ENCODE results near the gene SPSB3. TPM values are rescaled to one million over a fixed set of nuclear protein-coding genes. Genes with fewer than 3 reads are reported as not detected.

SPSB3 gene
- total and polyA plus RNA-seq, 9 of the 15 experiments (the other 6 are each of a cell fraction or from before 2014, with no cell fraction given): 0.39 to 37.4 (median 7.1) TPM

GRCh38 chr16:1761751-1762150, 20.6 kb downstream of the SPSB3 start:
- no peaks in the 10 kb centered on the region for H3K9me3 ChIP-seq (replicated peaks; ENCODE audit: control insufficient read depth, insufficient read depth, low read depth, low read length)
- H3K27ac ChIP-seq (ENCODE audit: extremely low read depth, low read depth, low read length): no peak overlapping the region
- no peak overlapping the region; a peak in 1 of 4 replicates for H3K9ac ChIP-seq (ENCODE audit: insufficient read depth in 1 of 2, low read depth in 2 of 2, low read length in 2 of 2)
- DNase-seq (ENCODE audit: extremely low read depth in 1 of 4, low spot score in 3 of 4): no peak
- WGBS (ENCODE audit: insufficient coverage, low coverage, missing lambda C conversion rate): 93% methylated on average over 14 of the region's 15 CpGs
- peaks cover 9 to 78% of the 10 kb centered on the region in 2 experiments; a peak in 4 of 5 replicates for H3K4me1 ChIP-seq (replicated peaks in 1 of 2; ENCODE audit: control insufficient read depth in 2 of 2, insufficient read depth in 2 of 2, low read length in 2 of 2)
- H3K36me3 ChIP-seq (ENCODE audit: control insufficient read depth, insufficient read depth, low read length): peaks cover 59% of the 10 kb centered on the region; the same call in 2 of the 3 replicates
- H3K4me2 ChIP-seq (ENCODE audit: insufficient read depth, low read length): no peak overlapping the region
- ChIA-PET CTCF (ENCODE audit: low intra/inter-chr PET ratio) (no interaction called here), POLR2A (no interaction called here)
- no peak overlapping the region for H2AFZ ChIP-seq (ENCODE audit: low read depth, low read length)
- no peaks in the 10 kb centered on the region for H3K9me1 ChIP-seq (ENCODE audit: control insufficient read depth, insufficient read depth, low read length)
- BruUV-seq (replicated peaks): no TSS peak
- ATAC-seq: no peak
- no peaks in the 10 kb centered on the region; the same call in 2 of the 3 replicates for H3K79me2 ChIP-seq (ENCODE audit: control insufficient read depth, insufficient read depth, low read length)
- no peaks in the 10 kb centered on the region for H4K20me1 ChIP-seq (replicated peaks; ENCODE audit: control insufficient read depth, insufficient read depth, low read length)
- no peak for TF ChIP-seq YBX1 (IDR thresholded peaks at IDR 0.05)
- no peak for TF ChIP-seq PHF21A (IDR thresholded peaks at IDR 0.05; ENCODE audit: borderline replicate concordance, low read depth)
- no peak for TF ChIP-seq RFX1 (IDR thresholded peaks at IDR 0.05)
- TF ChIP-seq IRF1 (CRISPR knock-in tag; IDR thresholded peaks at IDR 0.05; ENCODE audit: borderline replicate concordance): no peak
- TF ChIP-seq PKNOX1 (IDR thresholded peaks at IDR 0.05): no peak
- TF ChIP-seq ZNF444 (CRISPR knock-in tag; IDR thresholded peaks at IDR 0.05): no peak
- no peak for TF ChIP-seq ATF3 (IDR thresholded peaks at IDR 0.05)
- no peak for TF ChIP-seq ATF3 (CRISPR knock-in tag; conservative IDR thresholded peaks at IDR 0.05)
- no peak for TF ChIP-seq DPF2 (IDR thresholded peaks at IDR 0.05)
- no peak for TF ChIP-seq ZNF263 (CRISPR knock-in tag; IDR thresholded peaks at IDR 0.05; ENCODE audit: borderline replicate concordance)
- no peak for TF ChIP-seq ATF4 (CRISPR knock-in tag; IDR thresholded peaks at IDR 0.05)
- TF ChIP-seq ZNF699 (CRISPR knock-in tag; IDR thresholded peaks at IDR 0.05; ENCODE audit: insufficient replicate concordance): no peak
- no peak for TF ChIP-seq SPI1 (IDR thresholded peaks at IDR 0.05; ENCODE audit: borderline replicate concordance, low read depth, low read length)
- TF ChIP-seq FOS (IDR thresholded peaks at IDR 0.05; ENCODE audit: extremely low read depth, insufficient read length): no peak
- H3K27me3 ChIP-seq (ENCODE audit: control insufficient read depth in 2 of 2, insufficient read depth in 2 of 2, low read length in 2 of 2): no peaks in the 10 kb centered on the region
- no peak for FAIRE-seq
- in situ Hi-C loops (cut with MboI) (loop anchor here (5.0 kb wide), 1 partner anchor 49 kb away; no protein-coding TSS in a partner anchor), intact Hi-C loops (cut with micrococcal nuclease) (no loop called here)
- no peak overlapping the region for H3K4me3 ChIP-seq

Data from K562 (cell line).